Tibial nerve (tissue), 4 donors: ENCODE data around the gene KCTD16.

Source experiments
- CTCF ChIP-seq, 5 experiments: fragments of 200-600 bp in 3 of 5; fragments of 450-650 bp in 2 of 5; sonication (generic) in 3 of 5; IDR thresholded peaks; one replicate each; pipeline ENCODE4 v1.5.1; 2016 to 2019; ENCODE audit warnings: antibody characterized with exemption in 5 of 5, mild to moderate bottlenecking in 3 of 5, moderate library complexity in 2 of 5
- EP300 ChIP-seq, 2 donors: sonication (generic); formaldehyde crosslinking; IDR thresholded peaks; one replicate each; pipeline ENCODE4 v1.6.1; 2017; ENCODE audit warnings: antibody characterized with exemption in 2 of 2, mild to moderate bottlenecking in 1 of 2
- POLR2A ChIP-seq, 2 donors: fragments of 450-650 bp; IDR thresholded peaks; one replicate each; pipeline ENCODE4 v1.6.1; 2017; ENCODE audit warnings: antibody characterized with exemption in 2 of 2, mild to moderate bottlenecking in 2 of 2, moderate library complexity in 2 of 2

GRCh38 chr5:144352732-144353317 lies 182.2 kb downstream of the KCTD16 start:
- no peak for TF ChIP-seq CTCF (IDR thresholded peaks at IDR 0.05)
- no peak for TF ChIP-seq POLR2A (IDR thresholded peaks at IDR 0.05)
- no peak for TF ChIP-seq EP300 (IDR thresholded peaks at IDR 0.05)
